NCI-H128 (cell line): Measurements from ENCODE around the gene OAS3.
"Not testable (repeated sequence)": the region's sequence is repeated elsewhere in the genome, so short reads cannot be mapped to it uniquely, and the experiment has no call there.

Source experiments
- DNase-seq: peaks from one replicate; lab custom pipeline; 2025; ENCODE audit not compliant: unreplicated experiment; lab: John Stamatoyannopoulos, UW

The OAS3 gene

DNA sequence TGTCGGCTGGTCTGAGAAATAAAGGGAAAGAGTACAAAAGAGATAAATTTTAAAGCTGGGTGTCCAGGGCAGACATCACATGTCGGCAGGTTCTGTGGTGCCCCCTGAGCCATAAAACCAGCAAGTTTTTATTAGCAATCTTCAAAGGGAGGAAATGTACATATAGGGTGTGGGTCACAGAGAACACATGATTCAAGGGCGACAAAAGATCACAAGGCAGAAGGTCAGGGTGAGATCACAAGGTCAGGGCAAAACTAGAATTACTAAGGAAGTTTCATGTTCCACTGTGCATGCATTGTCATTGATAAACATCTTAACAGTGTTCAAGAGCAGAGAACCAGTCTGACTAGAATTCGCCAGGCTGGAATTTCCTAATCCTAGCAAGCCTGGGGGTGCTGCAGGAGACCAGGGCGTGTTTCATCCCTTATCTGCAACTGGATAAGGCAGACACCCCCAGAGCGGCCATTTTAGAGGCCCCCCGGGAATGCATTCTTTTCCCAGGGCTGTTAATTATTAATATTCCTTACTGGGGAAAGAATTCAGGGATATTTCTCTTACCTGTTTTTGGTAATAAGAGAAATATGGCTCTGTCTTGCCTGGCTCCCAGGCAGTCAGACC, 11.7 kb upstream of the OAS3 start:
- not testable (repeated sequence) for DNase-seq

DNA sequence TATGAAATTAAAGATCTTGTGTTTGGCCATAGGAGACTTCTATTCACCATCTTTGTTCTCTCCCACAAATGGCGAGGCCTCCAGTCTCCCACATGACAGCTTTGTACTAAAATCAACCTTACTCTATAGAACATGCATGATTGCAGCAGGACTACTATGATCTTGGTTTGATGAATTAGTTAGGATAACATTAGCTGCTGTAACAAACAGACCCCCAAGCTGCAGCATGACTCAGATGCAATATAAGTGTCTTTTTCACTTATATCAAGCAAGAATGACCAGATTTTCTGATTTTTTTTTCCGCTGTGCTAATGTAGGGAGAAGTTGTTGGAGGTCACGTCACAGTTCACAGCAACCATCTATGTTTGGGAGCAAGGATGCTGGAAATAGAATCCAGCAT, 10.8 kb upstream of the OAS3 start:
- no peak for DNase-seq

DNA sequence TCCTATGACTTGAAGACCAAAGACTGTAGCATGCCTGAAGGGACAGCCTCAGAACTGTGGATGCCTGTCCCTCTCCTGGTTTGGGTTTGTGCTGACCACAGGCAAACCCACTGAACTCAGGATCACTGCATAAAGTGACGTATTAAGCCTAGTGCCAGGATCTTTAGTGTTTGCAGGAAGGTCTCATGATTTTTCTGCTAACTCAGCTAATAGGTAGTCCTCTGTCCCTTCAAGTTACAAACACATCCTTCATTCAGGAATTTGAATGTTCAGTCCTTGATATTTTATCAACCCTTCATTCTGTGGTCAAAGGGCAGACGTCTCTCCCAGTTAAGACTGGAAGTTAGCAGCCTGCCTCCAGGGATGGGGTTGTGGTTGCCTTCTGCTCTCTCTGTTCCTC, 10.3 kb upstream of the OAS3 start:
- DNase-seq, result no peak

DNA sequence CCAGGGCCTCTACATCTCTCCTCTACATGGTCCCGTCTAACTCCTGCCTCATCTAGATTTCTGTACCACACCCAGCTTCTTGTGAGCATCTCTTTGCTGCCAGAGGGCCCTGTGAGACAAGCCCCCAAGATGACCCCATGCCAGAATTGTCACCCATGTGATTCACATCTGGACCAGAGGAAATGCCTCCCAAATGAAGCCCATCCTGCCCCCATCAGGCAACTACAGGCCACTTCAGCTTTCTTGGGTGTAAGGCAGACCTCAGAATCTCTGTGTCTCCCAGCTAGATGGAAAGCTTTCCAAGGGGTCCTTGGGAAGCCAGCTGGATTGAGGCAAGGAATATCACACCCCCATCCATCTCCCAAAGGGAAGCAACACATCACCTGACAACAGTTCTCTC, 9.3 kb upstream of the OAS3 start:
- DNase-seq, result no peak

DNA sequence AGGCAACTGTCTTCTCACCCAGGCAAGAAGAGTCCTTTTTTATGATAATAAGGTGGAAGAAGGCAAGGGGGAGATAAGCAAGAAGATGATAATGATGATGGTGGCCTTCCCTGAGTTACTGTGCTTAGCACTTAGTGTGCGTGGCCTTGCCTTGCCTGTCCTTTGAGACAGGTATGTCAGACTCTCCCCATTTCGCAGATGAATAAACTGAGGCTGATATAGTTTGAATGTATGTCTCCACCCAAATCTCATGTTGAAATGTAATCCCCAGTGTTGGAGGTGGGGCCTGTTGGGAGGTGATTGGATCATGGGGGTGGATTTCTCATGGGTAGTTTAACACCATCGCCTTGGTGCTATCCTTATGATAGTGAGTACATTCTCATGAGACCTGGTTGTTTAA, 8.6 kb upstream of the OAS3 start:
- no peak for DNase-seq

DNA sequence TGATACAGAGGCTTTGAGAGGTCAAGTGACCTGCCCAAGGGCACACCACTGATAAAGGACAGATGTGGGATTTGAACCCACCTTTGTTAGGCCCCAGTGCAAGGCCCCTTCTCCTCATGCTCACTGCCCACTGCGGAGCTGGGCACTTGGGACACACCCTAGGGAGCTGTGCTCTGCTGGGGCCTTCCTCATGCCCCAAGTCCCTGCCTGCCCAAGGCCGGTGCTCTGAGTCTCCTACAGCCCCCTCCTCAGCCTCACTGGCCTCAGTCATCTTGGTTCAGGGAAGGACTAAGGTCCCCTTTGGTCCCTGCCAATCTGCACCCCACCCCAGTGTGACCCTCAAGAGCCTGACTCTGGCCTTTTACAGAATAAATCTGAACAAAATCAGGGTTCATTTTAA, 7.9 kb upstream of the OAS3 start:
- no peak for DNase-seq

DNA sequence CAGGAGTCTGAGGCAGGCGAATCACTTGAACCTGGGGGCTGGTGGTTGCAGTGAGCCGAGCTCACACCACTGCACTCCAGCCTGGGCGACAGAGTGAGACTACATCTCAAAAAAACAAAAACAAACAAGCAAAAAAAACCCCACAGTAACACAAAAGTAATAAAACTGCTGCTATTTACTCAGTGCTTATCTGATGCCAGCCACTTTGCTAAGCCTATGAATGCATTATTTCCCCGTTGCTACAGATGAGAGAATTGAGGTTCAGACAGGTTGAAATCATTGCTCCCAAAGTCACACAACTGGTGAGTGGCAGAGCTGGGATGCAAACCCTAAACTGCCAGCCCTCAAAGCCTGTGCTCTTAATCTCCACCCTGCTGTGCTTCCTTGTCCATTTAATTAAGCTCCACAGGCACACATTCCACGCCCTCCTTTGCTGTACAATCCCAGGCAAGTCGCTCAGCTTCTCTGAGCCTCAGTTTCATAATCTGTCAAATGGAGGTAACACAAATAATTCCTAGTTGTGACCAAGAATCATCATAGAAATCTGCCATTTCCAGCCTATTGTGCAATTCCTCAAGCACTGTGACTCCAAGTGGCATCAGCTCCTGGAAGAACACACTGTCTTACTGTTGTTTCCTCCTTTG, 5.7 kb upstream of the OAS3 start:
- no peak for DNase-seq

DNA sequence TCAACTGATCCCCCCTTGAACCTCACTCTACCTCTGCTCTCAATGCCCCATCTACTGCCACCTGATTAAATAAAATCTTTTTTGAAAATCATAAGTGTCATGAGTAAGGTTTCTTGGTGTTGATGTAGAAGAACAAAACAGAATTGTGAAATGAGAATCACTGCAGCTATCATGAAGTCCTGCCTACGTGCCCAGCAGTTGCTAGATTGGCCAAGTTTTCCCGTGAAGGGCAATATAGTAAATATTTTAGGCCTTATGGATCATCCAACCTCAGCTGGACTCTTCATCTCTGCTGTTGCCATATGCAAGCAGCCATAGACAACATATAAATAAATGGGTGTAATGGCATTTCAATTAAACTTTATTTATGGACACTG, 5.2 kb upstream of the OAS3 start:
- DNase-seq, result no peak

DNA sequence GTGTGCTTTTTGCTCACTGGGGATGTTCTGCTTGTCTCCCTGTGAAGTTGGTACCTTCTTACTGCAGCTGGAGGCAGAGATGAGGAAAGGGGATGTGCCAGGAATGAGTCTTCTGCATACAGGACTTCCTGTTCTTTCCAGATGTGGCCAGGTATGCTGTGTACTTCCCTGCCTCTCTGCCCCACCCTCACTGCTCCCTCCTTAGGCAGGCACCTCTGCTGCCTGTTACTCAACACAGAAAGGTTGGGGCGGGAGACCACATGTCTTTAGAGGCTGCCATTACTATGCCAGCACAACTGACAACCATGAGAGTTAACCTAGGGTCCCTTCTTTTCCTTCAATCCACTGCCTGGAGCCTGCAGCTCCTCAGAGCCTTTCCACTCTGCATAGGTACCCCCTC, 2.0 kb upstream of the OAS3 start:
- no peak for DNase-seq

DNA sequence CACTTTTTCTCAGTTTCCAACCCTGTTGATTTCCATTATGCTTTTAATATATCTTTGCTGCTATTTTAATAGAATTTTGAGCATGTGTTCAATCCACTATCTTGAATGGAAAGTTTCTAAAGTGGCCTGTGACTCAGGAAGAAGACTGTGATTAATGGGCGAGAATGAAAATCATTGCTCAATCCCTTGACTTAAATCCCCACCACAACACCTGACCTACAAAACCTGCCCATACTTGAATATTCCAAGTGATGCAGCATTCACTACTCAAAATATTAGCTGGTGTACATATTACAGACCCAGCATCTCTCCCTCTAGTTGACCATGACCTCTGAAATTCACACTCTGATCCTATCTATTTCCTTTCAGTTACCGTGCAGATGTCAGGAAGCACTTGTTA, 1.3 kb upstream of the OAS3 start:
- DNase-seq, result no peak

DNA sequence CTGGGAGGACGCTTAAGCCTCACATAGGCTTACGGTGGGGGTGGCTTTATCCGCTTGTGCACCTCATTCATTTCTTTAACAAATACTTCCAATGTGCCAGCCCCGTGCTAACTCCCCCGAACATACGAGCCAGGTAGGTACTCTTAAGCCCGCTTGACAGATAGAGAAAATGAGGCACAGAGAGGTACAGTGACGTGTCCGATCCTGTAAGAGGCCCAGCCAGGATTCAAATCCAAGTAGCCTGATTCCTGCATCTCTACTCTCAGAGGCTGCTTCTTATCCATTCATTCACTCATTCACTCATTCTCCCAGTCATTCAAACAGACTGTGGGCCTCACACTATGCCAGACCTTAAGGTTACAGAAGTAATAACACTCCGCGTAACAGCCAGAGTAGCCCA, 477 bp downstream of the OAS3 start:
- DNase-seq, result no peak

DNA sequence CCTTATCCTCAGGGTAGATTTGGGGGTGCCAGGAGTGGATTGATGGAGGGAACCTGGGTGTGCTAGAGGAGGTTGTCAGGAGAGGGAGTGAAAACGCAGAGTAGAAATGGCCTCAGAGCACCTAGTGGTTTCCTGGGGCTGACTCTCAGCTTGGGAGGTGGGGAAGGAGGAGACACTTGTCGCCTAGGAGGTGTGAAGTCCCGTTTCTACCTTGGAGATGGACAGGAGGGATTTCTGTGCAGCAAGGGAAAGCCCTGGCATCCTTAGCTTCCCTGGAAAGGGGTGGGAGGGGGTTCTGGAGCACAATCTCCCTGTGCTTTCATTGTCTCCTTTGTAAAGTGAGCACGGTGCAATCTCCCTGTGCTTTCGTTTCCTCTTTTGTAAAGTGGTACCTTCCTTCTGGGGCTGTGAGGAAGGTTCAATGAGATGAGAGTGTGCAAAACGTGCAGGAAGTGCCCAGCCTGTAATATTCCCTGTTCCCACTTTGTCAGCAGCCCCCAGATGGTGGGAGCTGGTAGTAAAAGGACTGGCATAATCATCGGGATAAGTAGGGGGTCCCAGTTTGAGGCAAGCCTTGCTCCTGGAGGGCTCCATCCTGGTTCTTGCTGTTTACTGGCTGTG, 1.6 kb downstream of the OAS3 start:
- DNase-seq, result no peak

DNA sequence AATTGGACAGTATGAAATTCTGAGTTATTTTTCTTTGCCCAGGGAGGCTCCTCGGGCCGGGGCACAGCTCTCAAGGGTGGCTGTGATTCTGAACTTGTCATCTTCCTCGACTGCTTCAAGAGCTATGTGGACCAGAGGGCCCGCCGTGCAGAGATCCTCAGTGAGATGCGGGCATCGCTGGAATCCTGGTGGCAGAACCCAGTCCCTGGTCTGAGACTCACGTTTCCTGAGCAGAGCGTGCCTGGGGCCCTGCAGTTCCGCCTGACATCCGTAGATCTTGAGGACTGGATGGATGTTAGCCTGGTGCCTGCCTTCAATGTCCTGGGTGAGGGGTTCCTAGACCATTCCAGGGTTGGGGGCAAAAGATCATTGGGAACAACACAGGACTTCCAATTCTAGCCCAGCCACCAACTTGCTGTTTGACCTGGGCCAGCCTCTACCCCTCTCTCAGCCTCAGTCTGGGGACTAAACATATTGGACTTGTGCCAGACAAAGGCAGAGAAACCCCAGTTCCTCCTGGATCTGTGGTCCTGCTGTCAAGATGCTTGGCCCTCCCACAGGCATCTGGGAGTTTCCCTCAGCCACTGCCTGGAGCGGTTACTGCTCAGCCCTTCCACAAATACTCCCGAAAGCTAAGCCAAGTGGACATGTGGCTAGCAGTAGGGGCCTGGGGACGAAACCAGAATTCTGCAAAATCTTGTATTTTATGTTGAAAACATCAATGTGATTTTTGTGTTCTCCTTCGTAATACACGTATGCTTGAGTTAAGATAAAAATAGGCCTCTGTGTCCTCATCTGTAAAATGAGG, 3.5 kb downstream of the OAS3 start:
- DNase-seq, result no peak

DNA sequence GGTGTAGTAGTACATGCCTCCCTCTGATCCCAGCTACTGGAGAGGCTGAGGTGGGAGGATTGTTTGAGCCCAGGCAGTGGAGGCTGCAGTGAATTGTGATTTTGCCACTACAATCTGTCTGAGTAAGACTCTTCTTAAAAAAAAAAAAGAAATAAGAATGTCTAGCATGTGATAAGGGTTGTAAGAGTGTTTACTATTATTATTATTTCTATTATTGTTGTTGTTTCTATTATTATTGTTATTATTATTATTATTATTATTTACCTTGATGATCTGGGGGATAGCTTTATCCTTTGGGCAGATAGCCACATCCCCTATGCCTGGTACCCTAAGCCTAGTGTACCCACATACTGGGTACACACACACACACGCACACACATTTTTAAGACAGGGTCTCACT, 4.3 kb downstream of the OAS3 start:
- no peak for DNase-seq

DNA sequence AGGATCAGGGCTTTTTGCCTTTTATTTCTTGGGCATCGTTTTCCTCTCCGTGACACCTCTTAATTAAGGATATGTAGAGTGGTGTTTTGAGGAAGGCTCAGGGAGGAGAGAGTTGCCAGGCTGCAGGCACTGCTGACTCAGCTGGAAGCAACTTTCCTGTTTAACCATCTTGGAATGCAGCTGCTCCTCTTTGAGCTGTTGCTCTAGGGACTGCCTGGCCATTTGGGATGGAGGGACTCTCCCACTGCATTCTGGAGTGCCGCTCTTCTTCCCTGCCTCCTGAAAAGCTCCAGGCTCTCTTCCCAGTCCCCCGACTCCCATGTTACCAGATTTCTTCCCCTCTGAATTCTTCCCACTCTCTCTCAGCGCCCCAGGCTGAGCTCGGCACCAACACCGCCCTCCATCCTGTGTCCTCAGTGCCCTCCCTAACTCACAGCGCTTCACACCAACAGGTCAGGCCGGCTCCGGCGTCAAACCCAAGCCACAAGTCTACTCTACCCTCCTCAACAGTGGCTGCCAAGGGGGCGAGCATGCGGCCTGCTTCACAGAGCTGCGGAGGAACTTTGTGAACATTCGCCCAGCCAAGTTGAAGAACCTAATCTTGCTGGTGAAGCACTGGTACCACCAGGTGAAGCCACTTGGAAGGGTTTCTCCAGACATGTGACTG, 5.9 kb downstream of the OAS3 start:
- DNase-seq, result no peak

DNA sequence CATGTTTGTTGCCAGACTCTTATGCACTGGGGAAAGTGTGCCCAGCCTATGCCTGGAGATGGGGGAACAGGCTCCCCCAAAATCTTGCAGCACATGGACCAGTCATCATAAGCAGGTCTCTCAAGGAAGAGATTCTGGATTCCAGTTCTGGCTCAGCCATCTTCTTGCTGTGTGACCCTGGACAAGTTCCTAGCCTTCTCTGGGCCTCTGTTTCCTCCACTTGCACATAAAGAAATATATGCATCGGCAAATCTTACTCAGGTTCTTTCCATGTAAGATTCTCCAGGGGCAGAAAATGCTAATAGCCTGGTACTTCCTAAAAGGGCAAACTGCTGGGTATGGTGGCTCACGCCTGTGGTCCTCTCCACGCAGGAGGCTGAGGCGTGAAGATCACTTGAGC, 7.2 kb downstream of the OAS3 start:
- no peak for DNase-seq

DNA sequence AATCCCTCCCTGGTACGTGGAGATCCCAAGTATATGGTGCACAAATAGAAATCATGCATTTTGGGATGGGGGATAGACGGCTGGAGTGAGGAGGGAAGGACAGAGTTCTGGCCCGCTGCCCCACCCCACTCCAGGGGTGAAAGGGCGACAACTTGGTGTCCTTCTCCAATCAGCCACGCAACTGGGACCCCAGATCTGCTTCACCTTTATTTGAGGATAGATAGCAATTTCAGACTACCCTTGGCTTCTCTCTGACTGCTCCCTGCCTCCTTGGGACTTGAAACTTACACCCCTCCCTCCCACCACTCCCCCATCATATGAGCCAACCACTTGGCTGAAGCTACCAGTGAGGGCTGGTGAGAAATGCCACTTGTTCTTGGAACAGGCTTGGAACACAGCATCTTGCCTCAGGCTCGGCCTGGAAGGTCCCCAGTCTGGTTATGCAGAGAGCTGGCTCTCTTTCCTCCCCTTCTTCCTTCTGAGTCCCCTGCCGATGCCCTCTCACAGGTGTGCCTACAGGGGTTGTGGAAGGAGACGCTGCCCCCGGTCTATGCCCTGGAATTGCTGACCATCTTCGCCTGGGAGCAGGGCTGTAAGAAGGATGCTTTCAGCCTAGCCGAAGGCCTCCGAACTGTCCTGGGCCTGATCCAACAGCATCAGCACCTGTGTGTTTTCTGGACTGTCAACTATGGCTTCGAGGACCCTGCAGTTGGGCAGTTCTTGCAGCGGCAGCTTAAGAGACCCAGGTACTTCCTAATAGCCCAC, 8.1 kb downstream of the OAS3 start:
- DNase-seq, result no peak

DNA sequence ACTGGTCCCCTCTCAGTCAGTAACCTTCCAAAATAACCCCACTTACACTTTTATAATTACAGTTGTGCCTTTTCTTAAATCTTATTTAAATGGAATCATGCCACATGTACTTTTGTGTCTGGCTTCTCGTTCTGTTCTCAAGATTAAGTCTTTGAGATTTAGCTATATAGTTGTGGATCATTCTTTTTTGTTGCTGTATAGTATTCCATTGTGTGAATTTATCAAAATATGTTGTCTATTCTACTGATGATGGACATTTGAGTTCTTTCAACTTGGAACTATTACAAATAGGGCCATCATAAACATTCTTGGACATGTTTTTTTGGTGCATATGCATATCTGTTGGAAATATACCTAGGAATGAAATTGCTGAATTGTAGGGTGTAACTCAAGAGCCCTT, 9.0 kb downstream of the OAS3 start:
- no peak for DNase-seq

DNA sequence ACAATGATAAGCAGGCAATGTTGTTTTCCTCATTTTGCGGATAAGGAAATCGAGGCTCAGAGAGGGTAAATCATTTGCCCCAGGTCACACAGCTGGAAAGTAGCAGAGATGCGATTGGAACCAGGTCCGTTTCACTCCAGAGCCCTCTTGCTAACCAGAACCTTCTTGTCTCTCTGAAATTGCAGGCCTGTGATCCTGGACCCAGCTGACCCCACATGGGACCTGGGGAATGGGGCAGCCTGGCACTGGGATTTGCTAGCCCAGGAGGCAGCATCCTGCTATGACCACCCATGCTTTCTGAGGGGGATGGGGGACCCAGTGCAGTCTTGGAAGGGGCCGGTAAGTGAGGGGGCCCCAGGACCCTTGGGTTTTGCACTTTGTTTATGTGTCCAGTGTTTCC, 9.5 kb downstream of the OAS3 start:
- DNase-seq, result no peak

DNA sequence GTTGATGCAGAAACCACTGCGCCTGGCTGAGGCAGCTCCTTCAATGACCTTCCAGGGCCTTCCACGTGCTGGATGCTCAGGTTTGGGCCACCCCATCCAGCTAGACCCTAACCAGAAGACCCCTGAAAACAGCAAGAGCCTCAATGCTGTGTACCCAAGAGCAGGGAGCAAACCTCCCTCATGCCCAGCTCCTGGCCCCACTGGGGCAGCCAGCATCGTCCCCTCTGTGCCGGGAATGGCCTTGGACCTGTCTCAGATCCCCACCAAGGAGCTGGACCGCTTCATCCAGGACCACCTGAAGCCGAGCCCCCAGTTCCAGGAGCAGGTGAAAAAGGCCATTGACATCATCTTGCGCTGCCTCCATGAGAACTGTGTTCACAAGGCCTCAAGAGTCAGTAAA, 10.5 kb downstream of the OAS3 start:
- no peak for DNase-seq

DNA sequence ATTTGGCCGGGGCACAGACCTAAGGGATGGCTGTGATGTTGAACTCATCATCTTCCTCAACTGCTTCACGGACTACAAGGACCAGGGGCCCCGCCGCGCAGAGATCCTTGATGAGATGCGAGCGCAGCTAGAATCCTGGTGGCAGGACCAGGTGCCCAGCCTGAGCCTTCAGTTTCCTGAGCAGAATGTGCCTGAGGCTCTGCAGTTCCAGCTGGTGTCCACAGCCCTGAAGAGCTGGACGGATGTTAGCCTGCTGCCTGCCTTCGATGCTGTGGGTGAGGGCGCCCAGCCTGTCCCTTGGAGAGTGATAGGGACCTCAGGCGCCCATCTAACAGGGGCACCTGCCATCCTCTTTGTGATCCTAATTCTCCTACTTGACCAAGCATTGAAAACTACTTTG, 12.4 kb downstream of the OAS3 start:
- DNase-seq, result no peak
